ENCODE measurements around the gene CNN2.
"Not testable (repeated sequence)": the region's sequence is repeated elsewhere in the genome, so short reads cannot be mapped to it uniquely, and the experiment has no call there.

The CNN2 gene

DNA sequence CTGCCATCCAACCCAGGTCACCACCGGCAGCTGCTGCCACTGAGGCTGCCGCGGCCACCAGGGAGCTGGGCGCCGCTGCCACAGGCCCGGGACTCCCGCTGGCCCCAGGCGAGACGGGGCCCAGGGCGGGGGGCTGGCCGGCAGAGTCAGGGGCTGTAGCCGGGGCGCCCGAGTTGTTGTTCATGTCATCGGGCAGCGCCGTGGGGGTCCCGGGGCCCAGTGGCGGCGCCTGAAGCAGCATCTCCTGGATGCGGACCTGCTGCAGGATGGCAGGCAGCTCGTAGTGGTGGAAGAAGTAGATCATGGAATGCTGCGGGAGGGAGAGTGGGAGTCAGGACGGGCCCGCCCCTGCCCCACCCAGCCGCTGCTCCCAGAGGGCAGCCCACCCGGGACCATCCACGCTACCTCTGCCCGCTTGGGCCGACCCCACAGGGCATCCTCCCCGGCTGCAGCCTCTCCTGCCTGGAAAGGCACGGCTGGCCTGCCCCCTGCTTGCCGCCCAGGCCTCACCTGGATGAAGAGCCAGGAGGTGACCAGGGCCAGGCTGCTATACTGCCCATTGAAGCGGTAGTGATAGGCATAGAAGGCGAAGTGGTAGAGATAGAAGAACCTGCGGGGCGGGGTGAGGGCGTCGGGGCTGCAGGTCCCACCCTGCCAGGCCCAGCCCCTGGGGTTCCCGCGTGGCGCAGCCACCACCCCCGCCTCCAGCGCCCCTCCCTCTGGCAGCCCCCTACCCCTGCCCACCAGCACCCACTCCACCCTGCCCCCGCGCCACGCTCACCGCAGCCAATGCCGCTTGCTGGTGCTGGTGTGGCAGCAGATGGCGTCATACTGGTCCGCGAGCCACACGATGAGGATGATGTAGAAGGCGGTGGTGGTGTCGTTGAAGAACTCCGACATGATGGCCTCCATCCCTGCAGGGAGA lies 15.6 kb upstream of the CNN2 start:
- DNase-seq (ENCODE audit: low spot score): no peak

GRCh38 chr19:1011831-1012333 lies 14.5 kb upstream of the CNN2 start:
- DNase-seq (ENCODE audit: low spot score): no peak

- DNase-seq (ENCODE audit: low spot score): no peak
Observed at GRCh38 chr19:1012334-1012733, 14.1 kb upstream of the CNN2 start.

DNA sequence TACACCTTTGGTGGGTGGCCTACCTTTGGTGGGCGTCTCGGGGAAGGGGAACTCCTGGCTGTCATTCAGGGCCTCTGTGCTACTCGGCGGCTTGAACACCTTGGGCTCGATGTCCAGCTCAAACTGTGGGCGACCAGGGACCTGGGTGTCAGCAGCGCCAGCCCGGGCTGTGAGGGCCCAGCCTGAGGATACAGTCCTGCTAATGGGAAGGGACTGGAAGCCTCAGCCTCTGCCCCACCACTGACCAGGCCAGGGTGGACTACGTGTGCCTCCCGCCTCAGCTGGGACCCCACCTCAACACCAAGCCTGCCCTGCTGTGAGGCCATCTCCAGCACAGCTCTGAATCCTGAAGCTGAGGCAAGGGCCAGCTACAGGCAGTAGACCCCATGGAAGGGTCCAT lies 13.2 kb upstream of the CNN2 start:
- DNase-seq (ENCODE audit: low spot score): no peak

- DNase-seq (ENCODE audit: low spot score): no peak
Observed at GRCh38 chr19:1014161-1015060, 12.0 kb upstream of the CNN2 start.

- DNase-seq (ENCODE audit: low spot score): no peak
Observed at GRCh38 chr19:1015061-1015781, 11.2 kb upstream of the CNN2 start.

- DNase-seq (ENCODE audit: low spot score): no peak
Observed at GRCh38 chr19:1015782-1016646, 10.4 kb upstream of the CNN2 start.

- no peak for DNase-seq (ENCODE audit: low spot score)
Observed at GRCh38 chr19:1016647-1017114, 9.7 kb upstream of the CNN2 start.

DNA sequence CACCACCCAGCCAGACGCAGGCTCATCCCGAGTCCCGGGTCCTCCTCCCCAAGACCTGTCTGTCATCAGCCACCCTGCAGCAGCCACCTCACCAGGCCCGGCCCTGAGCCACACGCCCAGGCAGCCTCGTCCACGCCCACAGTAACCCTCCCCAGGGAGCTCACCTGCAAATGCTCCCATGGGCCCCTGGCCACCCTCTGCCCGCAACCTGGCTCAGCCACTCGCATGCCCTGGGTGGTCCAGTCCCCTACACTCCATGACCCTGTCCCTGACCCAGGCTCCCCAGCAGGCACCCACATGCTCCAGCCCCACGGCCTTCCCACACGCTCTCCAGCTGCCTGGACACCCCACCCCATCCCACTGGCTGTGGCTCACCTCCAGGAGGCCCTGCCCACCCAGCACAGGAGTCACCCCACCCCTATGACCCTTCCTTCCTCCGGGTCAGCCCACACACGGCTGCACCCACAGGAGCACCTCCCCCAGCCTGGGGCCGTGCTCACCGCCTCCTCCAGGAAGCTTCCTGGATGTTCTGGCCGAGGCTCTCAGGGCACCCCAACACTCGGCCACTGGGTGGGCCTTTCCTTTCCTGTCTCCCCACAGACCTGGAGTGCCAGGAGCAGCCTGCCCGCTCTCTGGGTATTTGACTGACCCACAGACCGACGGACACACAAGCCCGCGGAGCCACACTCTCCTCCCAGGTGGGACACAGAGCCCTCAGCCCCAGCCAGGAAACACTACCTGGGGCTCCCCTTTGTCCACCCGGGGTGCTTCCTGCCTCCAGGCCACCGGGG lies 9.1 kb upstream of the CNN2 start:
- DNase-seq (ENCODE audit: low spot score): no peak

DNA sequence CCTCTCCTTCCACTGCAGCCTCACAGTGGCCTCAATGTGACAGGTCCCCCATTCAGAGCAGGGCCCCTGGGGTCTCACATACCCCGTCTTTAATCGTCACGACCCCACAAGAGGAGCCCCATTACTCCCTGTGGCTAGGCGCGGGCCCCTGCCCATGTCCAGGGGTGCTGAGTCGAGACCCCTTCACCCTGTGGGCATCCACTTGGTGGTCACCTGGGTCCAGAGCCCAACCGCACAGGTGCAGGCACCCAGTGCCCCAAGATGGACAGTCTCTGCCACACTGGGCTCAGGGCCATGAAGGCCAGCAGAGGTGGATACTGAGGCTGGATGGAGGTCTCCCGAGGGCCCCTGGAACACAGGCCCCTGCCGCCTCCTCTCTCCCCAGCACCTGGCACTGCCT lies 8.5 kb upstream of the CNN2 start:
- DNase-seq (ENCODE audit: low spot score): no peak

GRCh38 chr19:1018393-1018792 lies 8.0 kb upstream of the CNN2 start:
- no peak for DNase-seq (ENCODE audit: low spot score)

DNA sequence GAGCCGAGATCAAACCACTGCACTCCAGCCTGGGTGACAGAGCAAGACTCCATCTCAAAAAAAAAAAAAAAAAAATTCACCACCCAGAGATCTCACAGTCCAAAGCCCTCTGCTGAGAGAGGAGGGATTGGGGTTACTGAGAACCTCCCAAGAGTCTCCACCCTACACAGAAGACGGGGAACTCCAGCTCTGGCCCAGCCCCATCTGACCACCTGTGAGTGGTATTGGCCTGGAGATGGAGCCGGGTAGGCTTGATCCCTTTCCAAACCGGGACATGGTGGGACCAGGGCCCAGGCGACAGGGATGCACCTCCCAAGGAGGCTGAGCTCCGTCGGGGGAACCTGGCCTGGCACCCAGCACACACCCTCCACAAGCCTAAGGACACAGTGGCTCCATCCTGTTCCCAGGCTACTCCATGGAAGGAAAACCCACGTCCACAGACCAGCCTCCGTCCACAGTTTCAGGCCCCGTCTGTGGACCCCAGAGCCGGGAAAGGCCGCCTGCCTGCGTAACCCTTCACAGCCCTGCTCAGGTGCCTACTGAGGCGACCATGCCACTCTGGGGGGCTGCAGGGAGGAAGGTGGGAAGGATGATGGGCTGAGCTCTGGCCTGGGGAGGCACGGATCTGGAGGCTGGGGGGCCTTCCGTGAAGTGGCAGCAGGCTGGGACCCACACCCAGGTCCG lies 7.3 kb upstream of the CNN2 start:
- DNase-seq (ENCODE audit: low spot score): no peak

DNA sequence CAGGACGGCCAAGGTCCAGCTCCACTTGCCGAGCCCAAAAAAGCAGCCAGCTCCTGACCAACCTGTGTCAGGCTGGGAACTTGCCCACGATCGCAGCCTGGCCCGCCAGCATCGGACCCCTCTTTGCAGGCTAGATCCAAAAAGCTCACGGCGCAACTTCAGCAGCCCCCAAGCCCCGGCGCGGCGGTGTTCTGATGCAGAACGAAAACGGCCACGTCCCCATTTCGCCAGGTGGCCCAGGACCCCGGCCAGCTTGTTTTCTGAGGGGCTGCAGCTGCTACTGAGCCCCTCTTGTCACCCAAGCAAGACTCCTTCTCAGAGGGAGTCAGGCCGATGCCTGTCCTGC lies 6.8 kb upstream of the CNN2 start:
- no peak for DNase-seq (ENCODE audit: low spot score)

- DNase-seq (ENCODE audit: low spot score): no peak
Observed at GRCh38 chr19:1019980-1020867, 6.2 kb upstream of the CNN2 start.

DNA sequence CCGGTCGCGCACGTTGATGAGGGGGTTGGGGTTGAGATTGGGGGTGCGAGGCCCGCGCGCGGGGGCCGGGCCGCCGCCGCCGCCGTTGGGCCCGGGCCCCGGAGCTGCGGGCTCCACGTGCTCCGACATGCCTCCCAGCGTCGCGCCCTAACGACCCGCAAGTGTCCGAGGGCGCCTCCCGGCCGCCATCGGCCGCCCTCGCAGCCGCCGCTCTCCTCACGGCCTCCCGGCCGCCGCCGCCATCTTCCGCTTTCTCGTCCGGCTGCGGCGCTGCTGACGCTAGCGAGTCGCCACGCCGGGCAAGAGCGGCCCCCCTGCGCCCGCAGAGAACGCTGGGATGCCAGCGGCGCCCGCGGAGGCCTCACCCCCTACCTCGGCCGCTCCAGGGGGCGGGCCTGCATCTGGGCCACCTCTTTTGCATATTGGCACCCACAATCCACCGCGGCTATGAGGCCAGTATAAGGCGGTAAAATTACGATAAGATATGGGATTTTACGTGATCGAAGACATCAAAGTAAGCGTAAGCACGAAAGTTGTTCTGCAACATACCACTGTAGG lies 5.5 kb upstream of the CNN2 start, which contains the start of gene TMEM259:
TMEM259 (minus strand) TSS at position 256 of the 558 bp plus-strand sequence; CDS start at position 129, 127 bp downstream.
- peak; percentile 98 for DNase-seq (ENCODE audit: low spot score)

DNA sequence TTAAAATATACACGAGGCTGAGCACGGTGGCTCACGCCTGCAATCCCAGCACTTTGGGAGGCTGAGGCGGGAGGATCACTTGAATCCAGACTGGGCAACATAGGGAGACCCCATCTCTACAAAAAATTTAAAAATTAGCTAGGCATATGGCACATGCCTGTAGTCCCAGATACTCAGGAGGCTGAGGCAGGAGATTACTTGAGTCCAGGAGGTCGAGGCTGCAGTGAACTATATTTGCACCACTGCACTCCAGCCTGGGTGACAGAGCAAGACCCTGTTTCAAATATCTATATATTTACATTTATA lies 2.6 kb upstream of the CNN2 start:
- DNase-seq (ENCODE audit: low spot score): not testable (repeated sequence)

GRCh38 chr19:1025080-1025479 lies 1.3 kb upstream of the CNN2 start:
- not testable (repeated sequence) for DNase-seq (ENCODE audit: low spot score)

Data from SK-N-DZ (cell line).